Left renal pelvis (tissue), 4 donors: ENCODE measurements around the gene MRGPRG. TPM values are rescaled to one million over a fixed set of nuclear protein-coding genes. Genes with fewer than 3 reads are reported as not detected.
A peak's percentile ranks its signal among the peaks of the same experiment; 100 is the strongest.

ENCODE experiments used
- DNase-seq, 4 donors: peaks; one replicate each; pipeline ENCODE4 v3.0.0-alpha.2; 2013; ENCODE audit warnings: low read depth in 4 of 4, low spot score in 3 of 4
- polyA plus RNA-seq, 4 donors: library from polyadenylated mRNA; unstranded; fragments of 120-200 nt; gene quantifications; one replicate each; pipeline ENCODE4 v1.2.1, GENCODE V29; 2013; ENCODE audit not compliant: insufficient read length in 4 of 4

The MRGPRG gene
- polyA plus RNA-seq, 4 donors, result not detected

- no peak for DNase-seq
These were observed 7.5 kb upstream of the MRGPRG start for GRCh38 chr11:3225826-3226750.

DNA sequence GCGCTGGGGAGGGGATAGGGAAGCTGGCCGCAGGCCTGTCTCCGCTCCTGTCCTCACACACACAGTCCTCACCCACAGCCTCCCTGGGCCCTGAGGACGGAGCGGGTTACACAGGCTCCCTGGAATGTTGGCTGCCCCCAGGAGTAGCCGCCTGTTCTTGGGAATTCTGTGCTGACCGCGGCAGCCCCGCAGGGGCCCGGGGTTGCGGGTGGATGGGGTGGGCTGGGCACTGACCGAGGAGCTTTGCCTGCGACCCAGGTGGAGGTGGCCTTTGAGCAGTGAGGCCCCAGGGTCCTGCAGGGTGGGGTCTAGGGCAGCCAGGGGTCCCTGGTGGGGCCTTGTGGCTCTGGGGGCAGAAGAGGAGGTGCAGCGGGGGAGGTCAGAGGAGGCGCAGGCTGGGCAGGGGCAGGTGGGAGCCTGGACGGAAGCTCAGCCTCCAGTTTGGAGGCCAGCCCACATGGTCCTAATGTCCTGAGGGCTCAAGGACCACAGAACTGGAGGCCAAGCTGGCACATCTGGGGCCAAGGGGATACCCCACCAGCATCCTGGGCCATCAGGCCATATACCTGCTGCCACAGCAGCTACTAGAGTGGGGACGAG lies 6.6 kb upstream of the MRGPRG start:
- DNase-seq, result no peak

- DNase-seq, result peak in 2 of 4 donors; percentile 14 to 52
These were observed 5.9 kb upstream of the MRGPRG start for GRCh38 chr11:3224401-3225057.

- no peak for DNase-seq
These were observed 5.3 kb upstream of the MRGPRG start for GRCh38 chr11:3223932-3224381.

GRCh38 chr11:3222941-3223915 lies 4.6 kb upstream of the MRGPRG start:
- no peak for DNase-seq

DNA sequence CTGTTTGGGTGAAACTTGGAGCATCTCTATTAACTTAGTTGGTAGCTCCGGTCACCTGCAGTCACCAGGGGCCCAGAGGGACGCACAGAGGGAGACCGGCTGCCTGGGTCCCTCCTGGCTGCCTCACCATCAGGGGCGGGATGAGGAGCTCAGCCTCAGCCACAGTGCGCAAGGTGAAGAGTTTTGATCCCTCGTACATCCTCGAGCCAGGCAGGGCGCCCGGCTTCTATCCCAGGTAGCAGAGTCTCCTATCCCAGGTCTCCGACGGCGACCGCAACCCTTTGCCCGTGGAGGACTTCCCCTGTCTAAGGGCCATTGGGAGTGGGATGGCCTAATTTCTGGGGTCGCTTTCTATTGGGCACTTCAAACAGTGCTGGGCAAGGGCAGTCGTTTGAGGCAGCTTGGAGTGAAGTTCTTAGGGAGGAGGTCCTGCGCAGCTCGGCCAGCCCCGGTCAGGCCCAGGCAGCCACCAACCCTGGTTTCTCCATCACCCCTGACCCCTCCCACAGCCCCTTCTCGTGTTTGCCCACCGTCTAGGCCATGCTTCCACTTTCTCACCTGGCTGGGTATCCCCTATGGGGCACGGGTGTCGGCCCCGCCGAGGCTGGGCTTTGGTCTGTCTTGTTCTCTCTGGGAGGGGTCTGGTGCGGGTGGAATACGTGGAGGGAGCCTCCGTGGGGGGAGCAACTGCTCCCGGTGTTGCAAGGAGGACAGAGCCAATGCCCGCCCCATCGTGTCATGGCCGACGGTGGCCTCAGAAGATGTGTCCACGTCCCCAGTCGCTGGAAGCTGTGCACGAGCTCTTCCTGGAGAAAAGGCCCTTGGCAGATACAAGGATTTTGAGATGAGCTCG lies 3.6 kb upstream of the MRGPRG start:
- DNase-seq, result no peak

DNA sequence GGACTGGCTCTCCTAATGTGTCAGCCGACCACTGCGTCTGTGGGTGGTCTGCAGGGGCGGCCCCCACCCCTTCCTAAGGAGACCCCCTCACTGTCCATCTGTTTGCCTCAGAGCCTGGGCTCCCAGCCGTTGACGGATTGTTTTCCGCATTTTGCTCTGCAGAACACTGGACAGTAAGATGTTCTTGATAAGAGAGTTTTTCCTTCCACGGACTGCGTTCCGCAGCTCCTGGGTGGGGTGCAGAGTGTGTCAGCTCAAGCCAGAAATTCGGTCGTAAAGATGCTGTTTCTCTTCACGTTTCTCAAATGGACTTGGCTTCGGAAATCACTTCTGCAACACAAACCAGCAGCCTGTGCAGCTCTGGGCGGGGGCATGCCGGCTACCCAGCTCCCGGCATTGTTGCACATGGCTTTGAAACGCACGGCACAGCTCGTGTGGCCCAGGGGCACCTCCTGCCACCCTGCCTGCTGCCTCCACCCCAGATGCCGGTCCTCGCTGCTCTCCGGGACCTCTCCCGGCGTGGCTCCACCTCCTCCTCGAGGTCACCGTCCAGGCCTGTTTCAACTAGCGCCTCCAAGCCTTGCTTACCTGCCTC lies 2.9 kb upstream of the MRGPRG start:
- DNase-seq, result no peak

DNA sequence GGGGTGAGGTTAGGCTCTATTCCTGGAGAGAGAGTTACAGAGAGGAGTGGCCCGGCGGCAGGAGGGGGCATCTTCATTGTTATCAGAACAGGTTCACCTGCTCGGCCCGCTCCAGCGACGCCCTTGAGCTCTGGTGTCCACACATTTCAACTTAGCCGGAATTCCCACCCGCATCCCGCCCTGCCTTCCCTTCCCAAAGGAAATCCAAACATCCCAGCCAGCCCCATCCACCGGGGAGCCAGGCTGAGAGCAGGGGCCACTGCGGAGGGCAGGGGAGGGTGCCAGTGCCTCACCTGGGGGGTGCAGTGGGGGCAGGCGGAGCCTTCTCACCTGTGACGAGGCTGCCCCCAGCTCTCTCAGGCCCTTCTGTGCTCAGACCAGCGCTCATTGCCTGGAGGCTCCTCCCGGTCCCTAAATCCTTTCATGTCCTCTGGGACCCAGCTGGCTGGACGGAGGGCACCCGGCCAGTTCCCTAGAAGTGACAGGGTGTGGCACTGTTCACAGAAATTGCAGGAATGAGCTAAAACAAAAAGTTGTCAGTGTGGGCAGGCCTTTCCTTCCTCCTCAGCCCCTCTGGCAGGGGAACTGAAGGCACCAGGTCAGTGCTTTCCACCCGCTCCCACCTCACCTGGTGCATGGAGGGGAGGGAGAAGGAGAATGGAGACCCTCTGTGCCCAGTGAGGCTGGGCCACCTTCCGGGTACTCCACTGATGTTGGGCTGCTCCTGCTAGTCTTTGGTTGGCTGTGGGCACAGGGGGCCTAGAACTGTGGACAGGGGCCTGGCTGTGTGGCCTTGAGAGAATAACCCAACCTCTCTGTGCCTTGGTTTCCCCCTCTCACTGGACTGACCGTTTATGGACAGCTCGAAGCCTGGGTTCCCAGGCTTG lies 2.2 kb upstream of the MRGPRG start:
- DNase-seq, result no peak

DNA sequence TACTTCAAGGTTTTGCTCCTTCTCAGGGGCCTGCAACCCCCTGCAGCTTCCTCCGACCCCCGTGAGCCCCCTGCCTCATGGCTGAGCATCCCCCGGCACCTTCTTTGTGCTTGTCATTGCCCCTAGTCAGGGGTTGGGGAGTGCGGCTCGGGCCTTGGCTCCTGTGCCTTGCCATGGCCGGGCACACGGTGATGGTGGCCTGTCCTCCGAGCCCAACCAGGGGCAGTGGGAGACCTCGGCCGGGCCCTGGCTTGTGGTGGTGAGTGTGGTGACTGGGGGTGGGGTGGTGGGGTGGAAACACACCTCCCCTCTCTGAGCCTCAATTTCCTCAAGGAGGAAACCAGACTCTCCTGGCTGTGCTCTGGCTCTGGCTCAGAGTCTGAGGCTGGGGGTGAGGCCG lies 1.5 kb upstream of the MRGPRG start:
- no peak for DNase-seq

DNA sequence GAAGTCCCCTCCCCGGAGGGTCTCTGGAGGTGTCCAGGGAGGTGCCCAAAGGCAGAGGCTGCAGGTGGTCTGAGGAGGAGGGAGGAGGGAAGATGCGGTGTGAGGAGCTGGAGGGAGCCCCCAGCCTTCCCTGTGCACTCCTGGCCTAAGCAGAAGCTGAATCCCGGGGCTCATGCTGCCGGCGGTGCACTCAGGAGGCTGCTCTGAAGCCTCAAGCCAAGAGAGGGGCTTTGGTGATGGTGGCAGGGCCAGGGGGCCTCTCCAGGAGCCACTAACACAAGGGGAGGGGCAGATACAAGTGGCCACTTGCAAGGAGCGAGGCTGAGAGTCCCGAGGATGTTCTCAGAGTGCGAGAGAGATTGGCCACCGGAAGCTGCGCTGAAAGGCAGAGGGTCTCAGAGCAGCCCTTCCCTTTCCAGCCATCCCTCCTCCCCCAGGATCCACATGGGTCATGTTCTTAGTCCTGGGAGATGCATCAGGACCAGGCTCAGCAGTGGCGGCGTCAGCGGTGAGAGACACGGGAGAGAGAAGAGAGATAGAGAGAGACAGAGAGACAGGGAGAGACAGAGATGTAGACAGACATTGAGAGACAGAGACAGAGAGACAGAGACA lies 774 bp upstream of the MRGPRG start:
- DNase-seq, result no peak

GRCh38 chr11:3217818-3218482 lies 663 bp downstream of the MRGPRG start:
- DNase-seq, result no peak

- no peak for DNase-seq
These were observed 2.5 kb downstream of the MRGPRG start for GRCh38 chr11:3216027-3216525.

DNA sequence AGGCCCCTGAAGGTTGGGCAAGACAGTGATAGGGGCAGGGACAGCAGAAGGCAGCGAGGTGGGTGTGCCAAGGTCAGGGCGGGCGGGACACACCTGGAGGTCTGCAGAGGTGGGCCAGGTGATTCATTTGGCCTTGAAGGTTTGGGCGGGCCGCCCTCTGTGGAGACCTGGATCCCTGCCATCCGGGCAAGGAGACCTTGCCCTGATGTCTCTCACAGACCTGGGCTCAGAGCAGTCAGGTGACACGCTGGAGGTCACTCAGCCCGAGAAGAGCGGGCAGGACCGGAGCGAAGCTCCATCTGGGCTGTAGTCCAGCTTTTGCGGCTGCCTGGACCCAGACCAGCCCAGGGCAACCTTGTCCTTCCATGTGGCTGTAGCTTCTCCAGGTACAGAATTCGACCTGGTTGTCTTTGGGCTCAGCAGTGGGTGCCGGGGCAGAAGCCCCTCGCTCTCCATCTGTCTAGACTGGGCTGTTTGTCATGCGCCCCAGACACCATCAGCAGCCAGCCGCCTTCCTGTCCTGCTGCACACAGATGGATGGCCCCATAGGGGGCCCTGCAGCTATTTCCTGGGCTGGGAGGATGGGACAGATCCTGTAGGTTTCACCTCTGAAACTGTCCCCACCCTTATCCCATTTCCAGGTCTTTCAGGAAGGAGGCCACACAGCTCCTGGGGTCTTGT lies 3.1 kb downstream of the MRGPRG start:
- DNase-seq, result no peak

- no peak for DNase-seq
These were observed 4.3 kb downstream of the MRGPRG start for GRCh38 chr11:3214420-3214699.

DNA sequence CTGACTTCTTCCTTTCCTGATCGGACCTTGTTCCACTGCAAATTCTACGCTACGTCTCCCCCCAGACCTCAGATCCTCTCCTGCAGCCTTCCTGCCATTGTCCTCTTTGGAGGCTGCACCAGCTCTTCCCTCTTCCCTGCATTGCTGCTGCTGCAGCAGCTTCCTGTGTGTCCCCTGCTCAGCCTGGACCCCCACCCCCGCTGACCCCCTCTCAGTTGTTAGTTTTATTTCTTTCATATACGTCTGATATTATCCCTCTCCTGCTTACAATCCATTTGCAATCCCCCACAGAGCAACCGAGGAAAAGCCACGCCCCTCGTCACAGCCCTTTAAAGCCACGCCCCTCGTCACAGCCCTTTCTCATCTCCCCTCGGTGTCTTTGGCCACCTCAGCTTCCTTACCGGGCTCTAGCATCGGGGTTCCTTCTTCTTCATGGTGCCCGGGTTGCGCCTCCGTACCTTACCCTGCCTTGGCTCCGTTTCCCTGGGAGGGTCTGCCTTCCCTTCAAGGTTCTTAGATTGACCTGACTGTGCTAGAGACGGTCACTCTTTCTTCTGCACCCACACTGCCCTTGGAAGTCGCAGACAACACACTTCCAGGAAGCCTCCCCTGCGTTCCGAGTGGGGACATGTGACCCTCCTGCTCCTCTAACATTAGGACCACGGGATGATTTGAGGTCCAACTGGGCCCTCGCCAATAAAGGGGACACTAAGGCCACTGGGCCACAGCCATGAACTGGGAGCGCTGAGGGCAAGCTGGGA lies 4.8 kb downstream of the MRGPRG start:
- DNase-seq, result no peak

GRCh38 chr11:3208272-3208671 lies 10.3 kb downstream of the MRGPRG start:
- no peak for DNase-seq
